Measurements from ENCODE around the gene SYT15.

The SYT15 gene

GRCh38 chr10:46544989-46545791, 33.7 kb upstream of the SYT15 start:
- DNase-seq (ENCODE audit: low read depth): no peak

GRCh38 chr10:46545861-46546590, 32.9 kb upstream of the SYT15 start:
- DNase-seq (ENCODE audit: low read depth): no peak

GRCh38 chr10:46546591-46547540, 32.1 kb upstream of the SYT15 start:
- no peak for DNase-seq (ENCODE audit: low read depth)

DNA sequence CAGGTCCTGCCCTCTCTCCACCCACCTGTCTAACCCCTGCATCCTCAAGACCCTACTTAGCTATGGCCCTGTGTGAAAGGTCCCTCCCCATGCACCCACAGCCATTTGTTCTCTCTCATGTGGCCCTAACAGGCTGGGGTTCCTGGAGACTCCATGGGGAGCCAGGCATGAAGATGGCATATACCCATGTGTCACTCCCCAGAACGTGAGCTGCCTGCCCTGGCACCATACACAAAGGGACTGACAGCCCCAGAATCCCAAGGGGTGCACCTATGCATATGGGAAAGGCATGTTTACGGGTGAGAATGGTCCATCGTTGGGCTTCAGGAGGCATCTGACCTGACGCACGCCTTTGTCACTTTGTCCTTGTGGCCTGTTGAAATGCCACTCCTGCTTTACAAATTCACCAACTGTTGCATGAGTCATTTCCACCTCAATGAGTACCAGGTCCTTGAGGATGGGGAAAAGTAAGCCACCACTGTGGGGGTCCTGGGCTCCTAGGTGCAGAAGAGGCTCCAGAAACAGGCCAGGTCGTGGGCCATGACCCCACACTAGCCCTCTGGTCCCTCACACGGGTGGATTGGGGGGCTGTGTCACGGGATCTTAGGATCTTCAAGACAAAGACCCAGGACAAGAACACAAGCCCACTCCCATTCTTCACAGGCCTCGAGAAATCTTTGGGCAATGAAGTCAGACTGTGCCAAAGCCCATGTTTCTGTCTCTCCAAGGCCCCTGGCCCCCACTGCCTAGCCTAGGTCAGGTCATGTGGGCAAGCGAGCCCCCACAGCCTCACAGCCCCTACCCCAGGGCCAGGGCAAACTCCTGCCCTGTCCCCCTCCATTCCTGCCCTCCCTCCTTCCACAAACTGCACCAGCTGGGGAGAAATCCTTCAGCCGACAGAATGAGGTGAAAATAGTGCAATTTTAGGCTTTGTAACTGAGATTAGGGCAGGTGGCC, 31.1 kb upstream of the SYT15 start:
- DNase-seq (ENCODE audit: low read depth): no peak

DNA sequence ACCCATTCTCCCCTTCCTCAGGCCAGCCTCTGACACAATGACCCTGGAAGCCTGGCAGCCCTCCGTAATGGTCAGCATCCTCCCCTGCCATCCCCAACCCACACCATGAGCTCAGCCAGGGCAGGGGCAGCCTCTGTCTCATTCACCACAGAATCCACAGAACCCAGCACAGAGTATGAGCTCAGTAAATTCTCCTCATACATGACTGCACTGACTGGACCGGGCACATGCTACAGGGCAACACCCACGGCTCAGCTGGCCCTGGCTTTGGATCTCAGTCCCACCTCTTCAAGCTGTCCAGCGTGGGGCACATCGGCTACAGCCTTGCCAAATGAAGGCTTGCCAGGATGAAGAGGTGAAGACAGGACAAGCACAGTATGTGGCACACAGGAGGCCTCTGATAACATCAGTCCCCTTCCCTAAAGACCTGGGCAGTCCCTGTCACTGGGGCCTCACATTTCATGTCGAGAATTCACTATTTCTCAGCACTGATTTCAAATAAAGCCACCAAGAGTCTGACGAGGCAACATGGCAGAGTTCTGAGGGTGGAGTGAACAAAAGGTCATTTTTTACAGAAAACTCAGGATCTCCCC, 30.3 kb upstream of the SYT15 start:
- DNase-seq (ENCODE audit: low read depth): no peak

- no peak for DNase-seq (ENCODE audit: low read depth)
These were observed 29.5 kb upstream of the SYT15 start for GRCh38 chr10:46549171-46550075.

GRCh38 chr10:46550076-46550790, 28.7 kb upstream of the SYT15 start:
- no peak for DNase-seq (ENCODE audit: low read depth)

- no peak for DNase-seq (ENCODE audit: low read depth)
These were observed 27.9 kb upstream of the SYT15 start for GRCh38 chr10:46550795-46551700.

GRCh38 chr10:46551701-46552525, 27.0 kb upstream of the SYT15 start:
- DNase-seq (ENCODE audit: low read depth): no peak

DNA sequence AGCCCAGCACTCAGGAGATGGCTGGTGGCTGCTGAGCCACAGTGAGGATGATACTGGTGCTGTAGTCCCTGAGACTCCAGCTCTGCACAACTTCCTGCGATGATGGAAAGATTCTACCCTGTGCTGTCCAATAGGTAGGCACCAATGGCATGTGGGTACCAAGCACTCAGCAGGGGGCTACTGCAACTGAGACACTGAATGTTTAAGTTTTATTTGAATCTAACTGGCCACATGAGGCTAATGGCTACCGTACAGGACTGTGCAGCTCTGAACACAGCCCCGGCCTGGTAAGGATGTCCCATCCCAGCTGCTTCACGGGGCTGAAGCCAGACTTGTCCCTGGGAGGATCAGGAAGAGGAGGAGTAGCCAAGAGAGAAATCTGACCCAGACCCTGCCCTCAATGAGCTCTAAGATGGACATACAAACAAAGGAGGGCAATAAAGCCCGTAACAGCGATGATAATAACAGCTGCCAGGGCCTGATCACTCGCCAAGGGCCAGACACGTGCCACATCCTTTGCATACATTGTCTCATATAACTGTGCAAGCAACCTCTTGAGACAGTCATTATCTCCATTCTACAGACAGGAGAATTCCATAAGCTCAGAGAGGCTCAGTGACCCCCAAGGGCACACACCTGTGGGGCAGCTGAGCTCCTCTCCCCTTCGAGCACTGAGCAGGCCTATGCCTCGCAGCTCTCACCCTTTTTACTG, 26.2 kb upstream of the SYT15 start:
- no peak for DNase-seq (ENCODE audit: low read depth)

- no peak for DNase-seq (ENCODE audit: low read depth)
These were observed 25.5 kb upstream of the SYT15 start for GRCh38 chr10:46553238-46554049.

- no peak for DNase-seq (ENCODE audit: low read depth)
These were observed 24.7 kb upstream of the SYT15 start for GRCh38 chr10:46554166-46554781.

DNA sequence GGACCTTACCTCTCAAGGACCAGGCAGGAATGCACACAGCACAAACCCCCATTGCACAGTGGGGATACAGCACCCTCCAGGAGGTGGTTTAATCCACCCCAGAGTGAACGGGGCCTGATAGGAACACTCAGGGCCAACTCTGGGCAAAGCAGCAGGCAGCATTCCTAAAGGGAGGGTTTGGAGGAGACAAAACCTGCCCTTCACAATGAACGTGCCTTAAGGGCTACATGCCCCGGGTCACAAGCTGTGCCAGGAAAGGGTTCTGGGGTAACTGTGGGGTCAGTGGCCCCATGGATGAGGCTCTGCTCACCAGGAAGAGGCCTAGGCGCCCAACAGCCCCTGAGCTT, 23.6 kb upstream of the SYT15 start:
- DNase-seq (ENCODE audit: low read depth): no peak

DNA sequence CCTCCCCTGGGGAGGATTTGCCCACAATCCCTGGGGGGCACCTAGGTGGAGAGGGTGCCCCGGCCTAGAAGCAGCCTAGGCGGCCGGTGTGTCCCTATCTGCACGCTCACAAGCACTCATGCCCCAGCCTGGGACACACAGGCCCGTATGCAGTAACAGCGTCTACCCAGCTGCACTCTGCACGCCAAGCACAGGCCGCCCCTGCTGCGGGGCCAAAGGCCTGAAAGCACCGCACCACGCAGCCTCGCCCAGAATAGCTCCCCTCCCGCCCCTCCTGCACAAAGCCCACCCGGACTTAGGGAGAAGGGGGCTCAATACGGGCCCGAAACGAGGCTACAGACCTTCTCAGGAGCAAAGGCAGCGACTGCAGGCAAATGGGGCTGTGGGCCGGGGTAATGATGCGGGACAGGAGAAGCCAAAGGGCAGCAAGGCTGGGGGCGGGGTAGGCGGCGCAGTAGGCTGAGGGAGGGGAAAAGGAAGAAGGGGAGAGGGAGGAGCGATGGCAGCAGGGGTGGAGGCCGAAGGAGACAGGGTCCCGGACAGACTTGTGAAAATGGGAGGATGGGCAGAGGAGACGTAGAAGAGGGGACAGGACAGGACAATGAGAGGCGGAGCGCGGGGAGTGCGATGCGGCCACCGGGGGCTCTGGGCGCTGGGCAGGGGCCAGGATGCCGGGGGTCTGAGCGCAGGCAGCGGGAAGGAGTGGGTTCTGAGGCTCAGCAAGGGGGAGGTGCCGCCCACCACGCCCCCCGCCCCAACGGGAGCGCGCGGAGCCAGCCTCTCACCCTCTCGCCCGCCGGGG, 23.0 kb upstream of the SYT15 start:
- DNase-seq (ENCODE audit: low read depth): no peak

Data from T follicular helper cell (primary cell).